ENCODE data around the gene TREX2.
"Not testable (repeated sequence)": the region's sequence is repeated elsewhere in the genome, so short reads cannot be mapped to it uniquely, and the experiment has no call there.

Gene TREX2

GRCh38 chrX:153406011-153406410 is 39.8 kb downstream of the TREX2 start:
- no peak for DNase-seq (ENCODE audit: low read depth)
- TF ChIP-seq CTCF (IDR thresholded peaks at IDR 0.05; ENCODE audit: insufficient read depth, low read depth, low read length, missing control alignments), result no peak

DNA sequence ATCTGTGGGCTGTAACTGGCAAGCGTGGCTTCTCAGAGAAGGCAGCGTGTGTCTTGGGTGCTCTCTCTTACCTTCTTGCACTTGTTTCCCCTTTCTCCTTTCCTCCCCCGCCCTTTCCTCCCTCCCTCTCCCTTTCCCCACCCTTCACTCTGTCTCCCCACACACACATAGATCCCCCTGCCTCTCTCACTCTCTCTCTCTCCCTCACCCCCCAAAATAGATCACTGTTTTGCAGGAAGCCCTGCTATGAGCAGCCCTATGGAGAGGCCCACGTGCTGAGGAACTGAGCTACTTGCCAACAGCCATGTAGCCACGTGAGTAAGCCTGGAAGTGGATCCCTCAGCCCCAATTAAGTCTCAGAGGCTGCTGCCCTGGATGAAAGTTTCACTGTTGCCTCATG is 40.4 kb downstream of the TREX2 start:
- DNase-seq (ENCODE audit: low read depth), result no peak
- no peak for TF ChIP-seq CTCF (IDR thresholded peaks at IDR 0.05; ENCODE audit: insufficient read depth, low read depth, low read length, missing control alignments)

More at GRCh38 chrX:153406011-153406410, 39.8 kb downstream of the TREX2 start:
- H3K4me3 ChIP-seq (ENCODE audit: low read depth, low read length), result no peak overlapping the region

GRCh38 chrX:153404333-153404732 is 41.5 kb downstream of the TREX2 start:
- H3K4me3 ChIP-seq (ENCODE audit: low read depth, low read length); DNase-seq (ENCODE audit: low read depth): not testable (repeated sequence)

More for the DNA sequence above, 40.4 kb downstream of the TREX2 start:
- H3K4me3 ChIP-seq (ENCODE audit: low read depth, low read length), result no peak overlapping the region

- H3K4me3 ChIP-seq (ENCODE audit: low read depth, low read length), result no peak within 1 kb of the TSS
- no peak for DNase-seq (ENCODE audit: low read depth)
- TF ChIP-seq CTCF (IDR thresholded peaks at IDR 0.05; ENCODE audit: insufficient read depth, low read depth, low read length, missing control alignments), result no peak
Measured at GRCh38 chrX:153401133-153401764, 44.6 kb downstream of the TREX2 start, which contains the start of gene PNMA6E. Gene PNMA6E, minus strand, starts transcription at chrX:153401350. Its CDS starts 2,501 bp downstream, at chrX:153398849.

- peak; percentile 88 for TF ChIP-seq CTCF (IDR thresholded peaks at IDR 0.05; ENCODE audit: insufficient read depth, low read depth, low read length, missing control alignments)
- no peak overlapping the region for H3K4me3 ChIP-seq (ENCODE audit: low read depth, low read length)
Measured at GRCh38 chrX:153400146-153401132, 45.4 kb downstream of the TREX2 start.

GRCh38 chrX:153398275-153398960 is 47.4 kb downstream of the TREX2 start:
- no peak for TF ChIP-seq CTCF (IDR thresholded peaks at IDR 0.05; ENCODE audit: insufficient read depth, low read depth, low read length, missing control alignments)
- DNase-seq (ENCODE audit: low read depth), result no peak
- H3K4me3 ChIP-seq (ENCODE audit: low read depth, low read length), result no peak overlapping the region

More at GRCh38 chrX:153400146-153401132, 45.4 kb downstream of the TREX2 start:
- peak; percentile 55 for DNase-seq (ENCODE audit: low read depth)
